HG03469 (cell line): ENCODE measurements around the gene SUPT3H.
"Not testable (repeated sequence)": the region's sequence is repeated elsewhere in the genome, so short reads cannot be mapped to it uniquely, and the experiment has no call there.

ENCODE experiments used
- ATAC-seq: cut with Tn5 transposase; IDR thresholded peaks from one replicate; pipeline ENCODE4 v1.9.1; 2021; ENCODE audit warnings: mild to moderate bottlenecking, moderate library complexity, moderate number of reproducible peaks; ENCODE audit not compliant: unreplicated experiment

SUPT3H gene

GRCh38 chr6:44920952-44921491 lies 456.7 kb downstream of the SUPT3H start:
- no peak for ATAC-seq

GRCh38 chr6:44918671-44919296 lies 458.9 kb downstream of the SUPT3H start:
- ATAC-seq, result no peak

- no peak for ATAC-seq
Observed at GRCh38 chr6:44917430-44917829, 460.3 kb downstream of the SUPT3H start.

- ATAC-seq, result no peak
Observed at GRCh38 chr6:44915111-44915510, 462.6 kb downstream of the SUPT3H start.

GRCh38 chr6:44914141-44914540 lies 463.6 kb downstream of the SUPT3H start:
- ATAC-seq, result no peak

- ATAC-seq, result no peak
Observed at GRCh38 chr6:44906761-44907160, 471.0 kb downstream of the SUPT3H start.

- not testable (repeated sequence) for ATAC-seq
Observed at GRCh38 chr6:44900358-44900757, 477.4 kb downstream of the SUPT3H start.

GRCh38 chr6:44898296-44898930 lies 479.3 kb downstream of the SUPT3H start:
- no peak for ATAC-seq

GRCh38 chr6:44897316-44897715 lies 480.4 kb downstream of the SUPT3H start:
- no peak for ATAC-seq

GRCh38 chr6:44896701-44897100 lies 481.0 kb downstream of the SUPT3H start:
- no peak for ATAC-seq

GRCh38 chr6:44892579-44892978 lies 485.2 kb downstream of the SUPT3H start:
- no peak for ATAC-seq

GRCh38 chr6:44879071-44879470 lies 498.7 kb downstream of the SUPT3H start:
- not testable (repeated sequence) for ATAC-seq

- not testable (repeated sequence) for ATAC-seq
Observed at GRCh38 chr6:44876638-44877037, 501.1 kb downstream of the SUPT3H start.

- ATAC-seq, result peak; percentile 55
Observed at GRCh38 chr6:44869321-44869897, 508.3 kb downstream of the SUPT3H start.

GRCh38 chr6:44868910-44869309 lies 508.8 kb downstream of the SUPT3H start:
- no peak for ATAC-seq

GRCh38 chr6:44868335-44868668 lies 509.4 kb downstream of the SUPT3H start:
- ATAC-seq, result peak; percentile 33

- peak; percentile 44 for ATAC-seq
Observed at GRCh38 chr6:44867571-44868334, 510.0 kb downstream of the SUPT3H start.

GRCh38 chr6:44865184-44865583 lies 512.5 kb downstream of the SUPT3H start:
- not testable (repeated sequence) for ATAC-seq

- ATAC-seq, result no peak
Observed at GRCh38 chr6:44859901-44860410, 517.8 kb downstream of the SUPT3H start.

GRCh38 chr6:44858998-44859397 lies 518.7 kb downstream of the SUPT3H start:
- no peak for ATAC-seq

- no peak for ATAC-seq
Observed at GRCh38 chr6:44856479-44856878, 521.3 kb downstream of the SUPT3H start.
